WTC11 (cell line): Measurements from ENCODE around the gene CYP4F22.

Source experiments
- ESRRA ChIP-seq: sonication (generic); formaldehyde crosslinking; IDR thresholded peaks from 2 replicates; pipeline ENCODE4 v1.8.1; 2022; ENCODE audit warnings: mild to moderate bottlenecking, missing genetic modification reagents, borderline replicate concordance
- PRRX2 ChIP-seq: fragments of 250-450 bp; sonication (Bioruptor Pico); IDR thresholded peaks from 2 replicates; pipeline ENCODE4 v1.8.0; 2021; ENCODE audit warnings: mild to moderate bottlenecking
- TEAD4 ChIP-seq: sonication (generic); formaldehyde crosslinking; IDR thresholded peaks from 2 replicates; pipeline ENCODE4 v1.8.0; 2022; ENCODE audit warnings: mild to moderate bottlenecking, missing genetic modification reagents
- ZBTB21 ChIP-seq: sonication (generic); formaldehyde crosslinking; IDR thresholded peaks from 2 replicates; pipeline ENCODE4 v1.8.1; 2023; ENCODE audit warnings: mild to moderate bottlenecking, missing genetic modification reagents, borderline replicate concordance
- ZNF121 ChIP-seq: sonication (generic); formaldehyde crosslinking; IDR thresholded peaks from 2 replicates; pipeline ENCODE4 v1.8.0; 2023; ENCODE audit warnings: missing genetic modification reagents
- ZNF263 ChIP-seq: sonication (generic); formaldehyde crosslinking; IDR thresholded peaks from 2 replicates; pipeline ENCODE4 v1.8.1; 2022; ENCODE audit warnings: low read depth, mild to moderate bottlenecking, moderate library complexity, missing genetic modification reagents
- TF ChIP-seq, protein P1 (sequence below): fragments of 200-600 bp; IDR thresholded peaks from 2 replicates; pipeline ENCODE4 v1.8.0; 2022; ENCODE audit warnings: antibody characterized with exemption
- TF ChIP-seq, protein P2 (sequence below): sonication (generic); formaldehyde crosslinking; IDR thresholded peaks from 2 replicates; pipeline ENCODE4 v1.8.0; 2022; ENCODE audit warnings: mild to moderate bottlenecking, missing genetic modification reagents
- TF ChIP-seq, protein P3 (sequence below): sonication (generic); formaldehyde crosslinking; IDR thresholded peaks from 2 replicates; pipeline ENCODE4 v1.8.1; 2022; ENCODE audit warnings: missing genetic modification reagents, borderline replicate concordance
- TF ChIP-seq, protein P4 (sequence below): sonication (generic); formaldehyde crosslinking; IDR thresholded peaks from 2 replicates; pipeline ENCODE4 v1.8.1; 2023; ENCODE audit warnings: mild to moderate bottlenecking, moderate library complexity, missing genetic modification reagents

DNA sequence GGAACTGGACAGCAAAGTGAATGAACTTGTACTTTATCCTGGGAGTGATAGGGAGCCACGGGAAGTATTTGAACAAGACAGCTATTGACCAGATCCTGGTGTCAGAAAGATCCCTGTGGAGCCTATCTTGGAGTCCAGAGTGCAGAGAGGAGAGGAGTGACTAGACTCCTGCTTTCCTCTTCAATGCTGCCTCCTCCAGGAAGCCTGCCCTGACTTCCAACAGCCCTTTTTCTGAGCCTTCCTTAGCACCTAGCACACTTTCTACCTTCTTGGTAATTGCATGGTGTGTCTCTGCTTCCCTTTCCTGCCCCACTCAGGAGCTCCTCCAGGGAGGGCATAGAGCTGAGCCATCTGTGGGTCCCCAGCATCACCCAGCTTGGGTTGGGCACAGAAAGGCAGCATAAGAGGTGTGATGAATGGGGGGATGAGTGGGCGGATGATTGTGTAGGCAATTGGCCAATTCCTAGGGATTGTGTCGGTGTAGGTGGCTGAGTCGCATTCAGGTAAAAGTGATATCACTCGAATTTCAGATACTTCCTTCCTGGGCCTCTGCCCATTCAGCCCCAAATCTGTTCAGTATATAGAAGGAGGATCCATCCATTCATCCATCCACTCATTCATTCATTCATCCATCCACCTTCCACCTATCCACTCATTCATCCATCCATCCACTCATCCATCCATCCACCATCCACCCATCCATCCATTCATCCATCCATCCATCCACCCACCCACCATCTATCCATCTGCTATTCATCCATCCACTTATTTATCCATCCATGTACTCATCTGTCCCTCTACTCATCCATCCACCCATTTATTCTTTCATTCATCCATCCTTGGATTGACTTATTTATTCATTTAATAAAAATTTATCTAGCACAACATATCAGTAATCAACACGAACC is 26.9 kb downstream of the CYP4F22 start:
- TF ChIP-seq PRRX2 (CRISPR knock-in tag) (no peak), ZNF263 (no peak), ZBTB21 (CRISPR knock-in tag) (no peak), ZNF121 (CRISPR knock-in tag) (no peak), ESRRA (CRISPR knock-in tag) (no peak), TEAD4 (CRISPR knock-in tag) (no peak)
- TF ChIP-seq, protein P1, sequence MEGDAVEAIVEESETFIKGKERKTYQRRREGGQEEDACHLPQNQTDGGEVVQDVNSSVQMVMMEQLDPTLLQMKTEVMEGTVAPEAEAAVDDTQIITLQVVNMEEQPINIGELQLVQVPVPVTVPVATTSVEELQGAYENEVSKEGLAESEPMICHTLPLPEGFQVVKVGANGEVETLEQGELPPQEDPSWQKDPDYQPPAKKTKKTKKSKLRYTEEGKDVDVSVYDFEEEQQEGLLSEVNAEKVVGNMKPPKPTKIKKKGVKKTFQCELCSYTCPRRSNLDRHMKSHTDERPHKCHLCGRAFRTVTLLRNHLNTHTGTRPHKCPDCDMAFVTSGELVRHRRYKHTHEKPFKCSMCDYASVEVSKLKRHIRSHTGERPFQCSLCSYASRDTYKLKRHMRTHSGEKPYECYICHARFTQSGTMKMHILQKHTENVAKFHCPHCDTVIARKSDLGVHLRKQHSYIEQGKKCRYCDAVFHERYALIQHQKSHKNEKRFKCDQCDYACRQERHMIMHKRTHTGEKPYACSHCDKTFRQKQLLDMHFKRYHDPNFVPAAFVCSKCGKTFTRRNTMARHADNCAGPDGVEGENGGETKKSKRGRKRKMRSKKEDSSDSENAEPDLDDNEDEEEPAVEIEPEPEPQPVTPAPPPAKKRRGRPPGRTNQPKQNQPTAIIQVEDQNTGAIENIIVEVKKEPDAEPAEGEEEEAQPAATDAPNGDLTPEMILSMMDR, result no peak
- TF ChIP-seq, protein P2, sequence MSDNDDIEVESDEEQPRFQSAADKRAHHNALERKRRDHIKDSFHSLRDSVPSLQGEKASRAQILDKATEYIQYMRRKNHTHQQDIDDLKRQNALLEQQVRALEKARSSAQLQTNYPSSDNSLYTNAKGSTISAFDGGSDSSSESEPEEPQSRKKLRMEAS (CRISPR knock-in tag), result no peak
- TF ChIP-seq, protein P3, sequence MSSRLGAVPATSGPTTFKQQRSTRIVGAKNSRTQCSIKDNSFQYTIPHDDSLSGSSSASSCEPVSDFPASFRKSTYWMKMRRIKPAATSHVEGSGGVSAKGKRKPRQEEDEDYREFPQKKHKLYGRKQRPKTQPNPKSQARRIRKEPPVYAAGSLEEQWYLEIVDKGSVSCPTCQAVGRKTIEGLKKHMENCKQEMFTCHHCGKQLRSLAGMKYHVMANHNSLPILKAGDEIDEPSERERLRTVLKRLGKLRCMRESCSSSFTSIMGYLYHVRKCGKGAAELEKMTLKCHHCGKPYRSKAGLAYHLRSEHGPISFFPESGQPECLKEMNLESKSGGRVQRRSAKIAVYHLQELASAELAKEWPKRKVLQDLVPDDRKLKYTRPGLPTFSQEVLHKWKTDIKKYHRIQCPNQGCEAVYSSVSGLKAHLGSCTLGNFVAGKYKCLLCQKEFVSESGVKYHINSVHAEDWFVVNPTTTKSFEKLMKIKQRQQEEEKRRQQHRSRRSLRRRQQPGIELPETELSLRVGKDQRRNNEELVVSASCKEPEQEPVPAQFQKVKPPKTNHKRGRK (CRISPR knock-in tag), result no peak
- TF ChIP-seq, protein P4, sequence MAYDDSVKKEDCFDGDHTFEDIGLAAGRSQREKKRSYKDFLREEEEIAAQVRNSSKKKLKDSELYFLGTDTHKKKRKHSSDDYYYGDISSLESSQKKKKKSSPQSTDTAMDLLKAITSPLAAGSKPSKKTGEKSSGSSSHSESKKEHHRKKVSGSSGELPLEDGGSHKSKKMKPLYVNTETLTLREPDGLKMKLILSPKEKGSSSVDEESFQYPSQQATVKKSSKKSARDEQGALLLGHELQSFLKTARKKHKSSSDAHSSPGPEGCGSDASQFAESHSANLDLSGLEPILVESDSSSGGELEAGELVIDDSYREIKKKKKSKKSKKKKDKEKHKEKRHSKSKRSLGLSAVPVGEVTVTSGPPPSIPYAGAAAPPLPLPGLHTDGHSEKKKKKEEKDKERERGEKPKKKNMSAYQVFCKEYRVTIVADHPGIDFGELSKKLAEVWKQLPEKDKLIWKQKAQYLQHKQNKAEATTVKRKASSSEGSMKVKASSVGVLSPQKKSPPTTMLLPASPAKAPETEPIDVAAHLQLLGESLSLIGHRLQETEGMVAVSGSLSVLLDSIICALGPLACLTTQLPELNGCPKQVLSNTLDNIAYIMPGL, result no peak
